Measurements from ENCODE around the gene SC5D.

SC5D gene

GRCh38 chr11:121291896-121292494 is 576 bp upstream of the SC5D start:
- DNase-seq (ENCODE audit: low read depth in 2 of 2) = no peak

- DNase-seq (ENCODE audit: low read depth in 2 of 2) = no peak
Observed at GRCh38 chr11:121293288-121293594, 670 bp downstream of the SC5D start.

DNA sequence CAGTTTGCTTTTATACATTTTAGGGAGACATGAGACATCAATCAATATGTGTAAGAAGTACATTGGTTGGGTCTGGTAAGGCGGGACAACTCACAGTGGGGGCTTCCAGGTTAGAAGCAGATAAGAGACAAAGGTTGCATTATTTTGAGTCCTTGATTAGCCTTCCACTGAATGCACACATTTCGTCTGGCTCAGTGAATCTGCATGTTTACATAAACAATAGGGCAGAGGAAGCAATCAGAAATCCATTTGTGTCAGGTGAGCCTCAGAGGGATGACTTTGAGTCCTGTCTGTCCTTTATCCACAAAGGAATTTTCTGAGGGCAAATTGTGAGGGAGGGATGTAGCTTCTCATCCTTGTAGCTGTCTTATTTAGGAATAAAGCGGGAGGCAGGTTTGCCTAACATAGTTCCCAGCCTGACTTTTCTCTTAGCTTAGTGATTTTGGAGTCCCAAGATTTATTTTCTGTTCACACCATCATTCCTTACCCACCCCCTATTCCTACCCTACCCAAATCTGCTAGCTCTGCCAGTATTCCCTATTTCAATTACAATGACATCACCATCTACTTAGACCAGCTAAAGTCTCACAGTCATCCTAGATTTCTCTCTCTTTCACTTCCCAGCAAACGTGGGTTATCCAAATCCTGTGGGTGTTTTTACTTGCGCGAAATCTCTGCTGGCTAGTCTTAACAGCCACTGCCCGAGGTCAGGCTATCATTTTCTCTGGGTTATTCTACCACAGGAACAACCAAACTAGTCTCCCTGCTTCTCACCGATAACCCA is 2.9 kb downstream of the SC5D start:
- DNase-seq (ENCODE audit: low read depth in 2 of 2) = no peak

DNA sequence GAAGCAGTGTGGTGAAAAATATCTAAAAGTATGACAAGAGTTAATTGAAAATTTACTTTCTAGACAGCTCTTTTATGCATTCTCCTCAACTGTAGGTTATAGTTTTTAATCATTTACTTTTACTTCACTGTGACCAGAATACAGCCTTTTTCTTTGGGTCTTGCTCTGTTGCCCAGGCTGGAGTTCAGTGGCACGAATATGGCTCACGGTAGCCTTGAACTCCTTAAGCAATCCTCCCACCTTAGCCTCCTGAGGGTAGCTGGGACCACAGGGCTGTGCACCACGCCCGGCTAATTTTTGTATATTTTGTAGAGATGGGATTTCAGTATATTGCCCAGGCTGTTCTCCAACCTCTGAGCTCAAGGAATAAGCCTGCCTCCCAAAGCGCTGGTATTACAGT is 5.3 kb downstream of the SC5D start:
- DNase-seq (ENCODE audit: low read depth in 2 of 2) = no peak

- DNase-seq (ENCODE audit: low read depth in 2 of 2) = no peak
Observed at GRCh38 chr11:121298774-121299173, 6.2 kb downstream of the SC5D start.

DNA sequence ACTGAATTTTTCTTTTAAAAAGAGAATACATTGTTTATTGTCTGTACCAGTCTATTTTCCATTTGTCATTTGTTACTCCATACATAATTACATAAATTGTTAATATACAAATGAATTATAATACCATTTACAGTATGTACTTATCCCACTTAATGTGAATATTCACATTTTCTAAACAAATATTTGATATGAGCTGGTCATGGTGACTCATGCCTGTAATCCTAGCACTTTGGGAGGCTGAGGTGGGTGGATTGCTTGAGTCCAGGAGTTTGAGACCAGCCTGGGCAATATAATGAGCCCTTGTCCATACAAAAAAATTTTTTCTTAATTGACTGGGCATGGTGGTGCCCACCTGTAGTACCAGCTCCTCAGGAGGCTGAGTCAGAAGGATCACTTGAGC is 6.8 kb downstream of the SC5D start:
- DNase-seq (ENCODE audit: low read depth in 2 of 2) = no peak

- DNase-seq (ENCODE audit: low read depth in 2 of 2) = no peak
Observed at GRCh38 chr11:121300313-121300971, 7.9 kb downstream of the SC5D start.

DNA sequence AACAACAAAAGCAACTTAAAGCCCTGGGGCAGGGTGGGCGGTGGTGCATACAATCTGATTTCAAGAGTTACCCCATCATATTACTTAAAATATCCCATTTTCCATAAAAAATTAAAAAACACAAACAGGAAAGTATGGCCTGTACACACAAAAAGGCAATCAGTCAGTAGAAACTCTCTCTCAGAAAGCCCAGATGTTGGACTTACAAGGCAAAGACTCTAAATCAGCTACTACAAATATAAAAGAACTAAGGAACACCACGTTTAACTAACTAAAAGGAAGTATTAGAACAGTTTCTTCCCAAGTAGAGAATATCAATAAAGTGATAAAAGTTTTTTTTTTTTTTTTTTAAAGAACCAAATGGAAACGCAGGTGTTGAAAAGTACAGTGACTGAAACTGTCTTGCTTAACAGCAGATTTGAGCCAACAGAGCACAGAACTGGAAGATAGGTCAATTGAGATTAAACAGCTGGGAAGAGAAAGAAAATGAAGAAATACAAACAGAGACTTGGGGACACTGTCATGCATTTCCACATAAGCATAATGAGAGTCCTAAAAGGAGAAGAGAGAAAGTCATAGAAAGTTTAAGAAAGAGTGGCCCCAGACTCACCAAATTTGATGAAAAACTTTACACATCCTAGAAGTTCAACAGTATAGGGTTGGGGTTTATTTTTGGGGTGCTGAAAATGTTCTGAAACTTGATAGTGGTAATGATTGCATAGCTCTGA is 8.6 kb downstream of the SC5D start:
- no peak for DNase-seq (ENCODE audit: low read depth in 2 of 2)

- DNase-seq (ENCODE audit: low read depth in 2 of 2) = no peak
Observed at GRCh38 chr11:121304759-121305158, 12.2 kb downstream of the SC5D start.

GRCh38 chr11:121308816-121309215 is 16.2 kb downstream of the SC5D start:
- no peak for DNase-seq (ENCODE audit: low read depth in 2 of 2)

DNA sequence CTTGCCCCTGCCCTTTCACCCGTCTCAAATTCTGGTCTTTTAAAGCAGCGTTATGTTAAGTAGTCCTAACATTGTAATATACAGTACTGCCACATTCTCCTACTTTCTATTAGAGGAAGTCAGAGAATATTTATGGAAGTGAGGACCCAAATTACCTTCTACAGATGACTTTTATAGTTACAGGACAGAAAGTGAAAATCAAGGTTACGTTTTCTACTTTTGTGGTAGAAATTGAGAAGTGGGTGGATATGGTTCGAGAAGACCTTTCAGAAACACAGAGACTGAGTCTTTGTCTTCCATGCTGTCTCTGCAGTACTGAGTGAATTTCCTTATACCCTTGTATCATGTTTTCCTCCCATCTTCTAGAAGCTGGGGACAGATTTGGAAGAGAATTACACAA is 17.1 kb downstream of the SC5D start:
- no peak for DNase-seq (ENCODE audit: low read depth in 2 of 2)

DNA sequence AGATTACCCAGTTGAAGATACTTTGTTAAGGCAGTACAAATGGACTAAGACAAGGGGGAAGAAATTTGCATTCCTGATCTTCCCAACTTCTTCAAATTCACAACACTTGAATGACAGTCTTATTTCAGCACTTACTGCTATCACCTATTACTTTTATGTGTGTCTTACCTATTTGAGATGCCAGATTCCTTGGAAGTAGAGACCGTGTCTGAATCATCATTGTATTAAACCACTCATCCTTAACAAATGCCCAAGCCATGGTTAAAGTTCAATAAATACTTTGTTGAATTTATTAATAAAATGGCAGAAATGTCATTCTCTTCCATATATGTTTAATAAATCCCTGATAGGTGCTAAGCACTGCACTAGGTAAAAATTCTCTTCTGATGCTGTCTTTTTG is 18.3 kb downstream of the SC5D start:
- DNase-seq (ENCODE audit: low read depth in 2 of 2) = no peak

GRCh38 chr11:121311373-121311772 is 18.8 kb downstream of the SC5D start:
- no peak for DNase-seq (ENCODE audit: low read depth in 2 of 2)

GRCh38 chr11:121312483-121312882 is 19.9 kb downstream of the SC5D start:
- DNase-seq (ENCODE audit: low read depth in 2 of 2) = no peak

DNA sequence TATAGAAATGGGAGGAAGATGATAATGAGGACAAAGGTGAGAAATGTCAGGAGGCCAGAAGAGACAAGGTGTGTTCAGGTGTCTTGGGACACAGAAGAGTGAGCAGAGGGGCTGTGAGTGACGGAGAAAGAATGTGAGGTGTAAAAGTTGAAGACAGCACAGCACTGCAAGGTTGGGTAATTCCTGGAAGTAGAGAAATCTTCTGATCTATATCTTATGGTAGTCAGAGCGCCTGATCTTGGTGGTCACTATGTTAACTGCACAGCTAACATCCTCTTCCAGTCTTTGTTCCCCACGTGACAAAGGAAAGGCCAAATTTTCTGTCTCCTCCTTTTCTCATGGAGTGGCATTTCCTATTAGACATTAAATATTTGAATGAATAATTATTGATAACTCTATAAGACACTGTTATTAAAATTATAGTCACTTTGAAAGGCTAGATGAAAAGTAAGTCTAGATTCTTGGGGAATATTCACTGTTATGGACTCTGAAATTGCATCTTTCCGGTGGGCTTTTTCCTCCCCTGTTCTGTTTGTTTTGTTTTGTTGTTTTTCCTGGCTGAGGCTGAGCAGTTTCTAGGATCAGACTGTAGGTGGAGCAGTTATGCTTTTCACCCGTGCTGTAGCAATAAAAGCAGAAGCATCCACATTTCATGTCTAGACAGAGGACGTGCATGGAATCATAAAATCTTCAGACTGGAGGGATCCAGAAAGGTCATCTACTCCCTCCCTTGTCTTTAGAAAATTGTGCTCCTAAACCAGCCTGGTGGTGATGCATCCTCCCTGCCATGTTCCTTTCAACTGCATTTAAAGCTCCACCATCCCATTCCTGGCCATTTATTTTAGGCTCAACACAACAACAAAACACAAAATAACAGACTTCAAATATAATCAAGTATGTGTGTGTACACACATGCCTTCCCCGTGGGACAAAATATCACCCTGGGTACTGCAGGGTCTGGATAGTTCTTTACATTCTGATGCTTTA is 26.6 kb downstream of the SC5D start:
- DNase-seq (ENCODE audit: low read depth in 2 of 2) = no peak

GRCh38 chr11:121321614-121322243 is 29.2 kb downstream of the SC5D start:
- no peak for DNase-seq (ENCODE audit: low read depth in 2 of 2)

- DNase-seq (ENCODE audit: low read depth in 2 of 2) = no peak
Observed at GRCh38 chr11:121323046-121323607, 30.6 kb downstream of the SC5D start.

GRCh38 chr11:121326230-121326629 is 33.7 kb downstream of the SC5D start:
- no peak for DNase-seq (ENCODE audit: low read depth in 2 of 2)

- DNase-seq (ENCODE audit: low read depth in 2 of 2) = no peak
Observed at GRCh38 chr11:121327553-121327952, 35.0 kb downstream of the SC5D start.

DNA sequence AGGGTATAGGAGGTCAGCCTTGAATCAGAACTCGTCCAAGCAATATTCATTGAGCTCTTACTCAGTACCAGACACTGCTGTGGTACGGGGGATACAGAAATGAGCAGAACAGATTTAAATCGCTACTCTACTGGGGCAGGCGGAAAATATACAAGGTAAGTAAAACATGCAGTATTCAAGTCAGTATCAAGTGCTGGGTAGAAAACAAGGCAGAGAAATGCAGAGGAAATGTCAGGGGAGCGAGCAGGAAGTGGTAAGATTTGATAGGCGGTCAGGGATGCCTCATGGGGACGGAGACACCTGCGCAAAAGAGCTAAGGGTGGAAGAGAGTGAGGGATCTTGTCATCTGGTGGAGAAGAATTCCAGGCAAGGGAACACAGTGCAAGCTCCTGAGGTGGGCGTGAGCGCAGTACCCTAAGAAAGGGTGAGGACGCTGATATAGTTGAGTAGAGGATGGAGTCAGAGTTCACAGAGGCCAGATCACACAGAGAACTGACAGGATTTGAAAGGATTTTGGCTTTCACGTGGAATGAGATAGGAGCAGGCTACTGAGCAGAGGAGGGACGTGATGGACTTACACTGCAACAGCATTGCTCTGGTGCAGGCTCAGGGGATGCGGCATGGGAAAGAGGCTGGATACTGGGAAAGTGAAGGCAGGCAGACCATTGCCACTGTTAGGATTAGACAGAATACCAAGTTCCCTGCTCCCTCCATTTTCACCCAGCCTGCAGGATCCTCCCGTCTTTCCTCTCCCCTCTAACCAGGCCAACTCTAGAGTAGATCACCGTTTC is 35.8 kb downstream of the SC5D start:
- DNase-seq (ENCODE audit: low read depth in 2 of 2) = no peak

Measured in stimulated activated CD4-positive, alpha-beta T cell treated with anti-CD3 and anti-CD28 coated beads, Interleukin-4, amount 100 ng/mL, for 48 hours (primary cell).